HG03565 (cell line): ENCODE measurements around the gene AP1B1.
"Not testable (repeated sequence)": the region's sequence is repeated elsewhere in the genome, so short reads cannot be mapped to it uniquely, and the experiment has no call there.

Source experiments
- ATAC-seq: cut with Tn5 transposase; IDR thresholded peaks from one replicate; pipeline ENCODE4 v1.9.1; 2021; ENCODE audit warnings: mild to moderate bottlenecking, moderate library complexity; ENCODE audit not compliant: unreplicated experiment

The AP1B1 gene

DNA sequence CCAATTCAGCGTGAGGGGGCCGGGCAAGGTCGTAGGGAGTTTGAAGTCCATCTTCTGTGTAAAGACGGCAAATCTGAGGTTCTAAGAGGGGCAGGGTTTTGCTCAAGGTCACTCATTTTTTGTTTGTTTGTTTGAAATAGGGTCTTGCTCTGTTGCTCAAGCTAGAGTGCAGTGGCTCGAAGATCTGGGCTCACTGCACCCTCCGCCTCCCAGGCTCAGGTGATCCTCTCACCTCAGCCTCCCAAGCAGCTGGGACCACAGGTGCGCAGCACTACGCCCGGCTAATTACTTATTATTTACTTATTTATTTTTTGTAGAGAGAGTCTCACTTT, 355 bp upstream of the AP1B1 start:
- ATAC-seq, result no peak

GRCh38 chr22:29386708-29387107, 1.7 kb downstream of the AP1B1 start:
- no peak for ATAC-seq

- no peak for ATAC-seq
Measured at GRCh38 chr22:29385748-29386147, 2.6 kb downstream of the AP1B1 start.

DNA sequence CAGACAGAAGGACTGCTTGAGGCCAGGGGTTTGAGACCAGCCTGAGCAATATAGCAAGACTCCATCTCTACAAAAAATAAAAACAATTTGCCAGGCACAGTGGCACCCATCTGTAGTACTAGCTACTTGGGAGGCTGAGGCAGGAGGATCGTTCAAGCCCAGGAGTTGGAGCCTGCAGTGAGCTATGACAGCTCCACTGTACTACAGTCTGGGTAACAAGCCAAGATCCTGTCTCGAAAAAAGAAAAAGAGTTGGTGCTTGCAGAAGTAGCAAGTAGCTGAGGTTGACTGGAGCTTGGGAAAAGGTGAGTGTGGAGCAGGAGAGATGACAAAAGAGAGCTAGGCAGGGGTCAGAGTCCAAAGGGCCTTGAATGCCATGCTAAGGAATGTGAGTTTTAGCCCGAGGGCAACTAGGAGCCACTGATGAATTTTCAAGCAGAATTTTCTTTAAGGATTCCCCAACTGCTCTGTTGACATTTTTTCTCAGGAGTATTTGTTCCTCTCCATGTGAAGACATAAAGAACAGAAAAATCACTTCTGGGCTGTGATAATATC, 3.1 kb downstream of the AP1B1 start:
- ATAC-seq, result no peak

- no peak for ATAC-seq
Measured at GRCh38 chr22:29383740-29384139, 4.6 kb downstream of the AP1B1 start.

- ATAC-seq, result no peak
Measured at GRCh38 chr22:29382580-29383302, 5.6 kb downstream of the AP1B1 start.

DNA sequence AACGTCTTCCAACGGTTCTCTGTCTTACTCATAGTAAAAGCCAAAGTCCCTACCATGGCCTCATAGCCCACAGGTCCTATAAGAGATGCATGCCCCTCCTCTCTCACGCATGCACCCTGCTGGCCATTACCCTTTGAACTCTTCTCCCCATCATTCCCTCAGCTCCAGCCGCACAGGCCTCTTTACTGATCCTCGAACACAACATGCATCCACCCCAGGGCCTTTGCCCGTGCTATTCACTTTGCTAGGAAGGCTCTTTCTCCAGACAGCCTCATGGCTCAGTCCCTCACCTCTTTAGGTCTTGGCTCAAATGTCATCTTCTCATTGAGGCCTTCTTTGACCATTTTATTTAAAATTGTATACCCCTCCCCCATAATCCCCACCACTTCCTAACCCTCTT, 7.5 kb downstream of the AP1B1 start:
- no peak for ATAC-seq

DNA sequence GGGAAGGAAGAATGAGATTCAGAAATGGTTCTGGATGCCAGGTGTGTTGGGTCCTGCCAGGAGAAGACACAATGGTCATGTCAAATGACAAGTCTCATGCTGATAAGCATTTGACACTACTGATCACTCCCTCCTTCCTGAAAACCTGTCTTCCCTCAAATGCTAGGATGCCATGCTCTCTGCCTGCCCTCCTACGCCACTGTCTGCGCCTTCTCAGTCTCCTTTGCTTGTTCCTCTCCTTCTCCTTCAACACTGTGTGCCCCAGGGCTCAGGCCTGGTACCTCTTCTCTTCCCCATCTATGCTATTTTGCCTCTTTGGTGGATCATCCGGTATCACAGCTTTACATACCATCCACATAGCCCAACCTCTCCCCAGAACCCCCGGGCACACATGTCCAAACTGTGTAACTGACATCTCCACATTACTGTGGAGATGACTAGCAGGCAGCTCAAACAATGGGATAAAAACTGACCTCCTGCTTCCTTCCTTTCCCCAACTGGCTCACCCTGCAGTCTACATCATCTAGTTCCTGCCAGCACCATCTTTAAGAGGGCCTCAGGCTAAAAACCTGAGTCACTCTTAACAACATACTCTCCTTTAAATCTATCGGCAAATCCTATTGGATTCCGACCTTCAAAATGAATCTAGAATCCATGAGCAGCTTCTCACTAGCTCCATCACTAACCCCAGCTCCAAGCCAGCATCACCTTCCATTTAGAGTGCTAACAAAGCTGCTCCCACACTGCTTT, 8.2 kb downstream of the AP1B1 start:
- ATAC-seq, result no peak

- ATAC-seq, result no peak
Measured at GRCh38 chr22:29379258-29379657, 9.1 kb downstream of the AP1B1 start.

GRCh38 chr22:29377979-29378378, 10.4 kb downstream of the AP1B1 start:
- ATAC-seq, result no peak

- not testable (repeated sequence) for ATAC-seq
Measured at GRCh38 chr22:29376705-29377104, 11.7 kb downstream of the AP1B1 start.

GRCh38 chr22:29375398-29376076, 12.8 kb downstream of the AP1B1 start:
- ATAC-seq, result no peak

- not testable (repeated sequence) for ATAC-seq
Measured at GRCh38 chr22:29374806-29375205, 13.6 kb downstream of the AP1B1 start.

DNA sequence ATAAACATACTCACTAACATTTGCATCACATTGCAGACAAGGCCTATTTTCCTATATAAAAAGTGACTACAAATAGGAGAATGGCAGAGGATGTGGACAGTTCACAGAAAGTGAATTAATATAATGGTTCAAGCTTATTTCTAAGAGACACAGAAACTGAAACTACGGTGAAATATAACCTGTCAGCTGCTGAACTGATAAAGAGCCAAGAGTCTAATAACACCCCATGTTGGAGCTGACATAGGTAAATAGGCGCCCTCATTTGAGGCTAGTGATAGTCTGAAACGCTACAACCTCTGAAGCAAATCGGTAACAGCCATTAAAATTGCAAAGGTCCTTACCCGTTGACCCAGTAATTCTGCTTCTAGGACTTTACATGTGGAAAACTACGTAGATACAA, 14.0 kb downstream of the AP1B1 start:
- no peak for ATAC-seq

GRCh38 chr22:29370537-29370936, 17.8 kb downstream of the AP1B1 start:
- no peak for ATAC-seq

GRCh38 chr22:29369460-29369859, 18.9 kb downstream of the AP1B1 start:
- ATAC-seq, result no peak

DNA sequence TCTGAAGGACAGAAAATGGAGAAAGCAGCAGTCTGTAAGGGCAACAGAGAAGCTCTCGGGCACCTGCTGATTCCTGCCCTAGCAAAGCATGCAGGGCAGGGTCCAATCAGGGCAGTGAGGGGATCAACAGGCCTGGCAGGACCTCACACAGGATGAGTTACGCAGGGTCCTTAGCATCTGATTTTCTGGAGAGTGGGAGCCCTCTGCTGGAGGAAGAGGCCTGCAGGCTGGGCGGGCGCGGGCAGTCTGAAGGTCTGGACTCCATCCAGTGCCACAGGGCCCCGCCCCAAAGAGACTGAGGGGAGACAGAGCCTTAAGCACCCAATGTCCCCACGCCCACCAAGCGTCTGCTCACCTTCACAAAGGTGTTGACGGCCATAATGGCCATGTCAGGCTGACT, 28.9 kb downstream of the AP1B1 start:
- no peak for ATAC-seq

GRCh38 chr22:29357193-29357890, 31.0 kb downstream of the AP1B1 start:
- ATAC-seq, result not testable (repeated sequence)

DNA sequence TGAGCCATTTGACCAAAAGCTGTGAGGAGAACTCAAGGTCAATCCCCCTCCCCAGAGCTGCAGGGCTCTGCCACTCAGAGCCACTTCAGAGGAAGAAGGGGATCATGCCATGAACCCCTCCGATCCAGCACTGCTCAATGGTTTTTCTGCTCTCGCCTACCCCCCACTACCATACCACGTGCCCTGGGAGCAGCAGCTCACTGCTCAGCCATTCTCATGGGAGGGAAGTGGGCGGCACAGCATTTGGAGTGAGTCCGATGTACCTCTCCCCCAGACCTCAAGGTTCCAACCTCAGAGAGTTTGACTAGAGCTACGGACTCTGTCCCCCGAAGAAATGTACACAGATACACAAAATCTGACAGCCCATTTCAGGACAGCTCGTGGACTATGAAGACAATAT, 34.5 kb downstream of the AP1B1 start:
- no peak for ATAC-seq

DNA sequence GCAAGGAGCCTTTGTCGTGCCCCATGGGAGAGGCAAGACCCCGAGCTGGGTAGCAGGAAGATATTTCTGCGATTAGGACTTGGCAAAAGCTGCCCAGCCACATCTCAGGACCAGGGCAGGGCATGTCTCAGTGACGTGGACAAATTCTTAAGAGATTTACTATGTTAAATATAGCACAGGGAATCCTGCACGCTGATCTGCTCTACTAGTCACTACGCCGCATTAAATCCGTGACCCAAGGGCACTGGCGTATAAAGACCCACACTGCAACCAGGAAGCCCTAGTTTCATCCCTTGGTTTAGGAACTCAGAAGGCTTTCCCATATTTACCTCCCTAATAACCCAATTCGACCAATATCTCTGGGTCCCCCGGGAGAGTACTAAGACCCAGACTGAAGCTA, 35.1 kb downstream of the AP1B1 start:
- ATAC-seq, result no peak

GRCh38 chr22:29352778-29353177, 35.6 kb downstream of the AP1B1 start:
- no peak for ATAC-seq
